Measurements from ENCODE around the gene DMAC1. TPM values are rescaled to one million over a fixed set of nuclear protein-coding genes. Genes with fewer than 3 reads are reported as not detected.

Gene DMAC1
- total RNA-seq, 1 experiment from 2014 or later, result 72.7 TPM

GRCh38 chr9:7844242-7844641 is 44.7 kb upstream of the DMAC1 start:
- Histone ChIP-seq H3K14ac (ENCODE audit: insufficient read depth, low read length) (no peak overlapping the region), H2BK12ac (ENCODE audit: insufficient read length, low read depth, low read length) (no peak overlapping the region), H3K79me1 (ENCODE audit: insufficient read depth, low read depth, low read length, poor library complexity, severe bottlenecking) (no peaks in the 10 kb centered on the region), H3K56ac (ENCODE audit: insufficient read length, low read depth, low read length) (no peak overlapping the region), H3K79me2 (ENCODE audit: insufficient read depth, low read length) (no peaks in the 10 kb centered on the region), H4K91ac (ENCODE audit: insufficient read length, low read depth, low read length) (no peak overlapping the region), H3K23ac (ENCODE audit: insufficient read length, low read depth, low read length) (no peak overlapping the region), H4K8ac (replicated peaks; ENCODE audit: insufficient read length, low read depth, low read length) (no peak overlapping the region), H3K9me3 (ENCODE audit: control insufficient read depth, low read depth, low read length) (no peaks in the 10 kb centered on the region), H2BK20ac (ENCODE audit: low read depth, low read length, poor library complexity, severe bottlenecking) (no peak overlapping the region), H2BK15ac (ENCODE audit: low read depth, low read length) (no peak overlapping the region), H2BK5ac (ENCODE audit: insufficient read length, low read length) (no peak overlapping the region), H3K18ac (ENCODE audit: insufficient read length, low read depth, low read length) (no peak overlapping the region), H3K4me2 (ENCODE audit: insufficient read depth, insufficient read length, low read length) (no peak overlapping the region), H2BK120ac (ENCODE audit: low read depth, low read length, poor library complexity, severe bottlenecking) (no peak overlapping the region), H3K9ac (ENCODE audit: extremely low read depth, insufficient read length, low read length) (no peak overlapping the region), H3K4ac (ENCODE audit: low read depth, low read length) (no peak overlapping the region), H3K27ac (ENCODE audit: insufficient read length, low read depth, low read length) (no peak overlapping the region), H3T11ph (ENCODE audit: low read length) (no peak overlapping the region), H3K23me2 (ENCODE audit: insufficient read length, low read depth, low read length, poor library complexity, severe bottlenecking) (no peaks in the 10 kb centered on the region), H2AFZ (ENCODE audit: low read length) (no peak overlapping the region), H3K27me3 (ENCODE audit: insufficient read depth, low read length) (no peaks in the 10 kb centered on the region), H2AK5ac (ENCODE audit: insufficient read length, low read length) (no peak overlapping the region), H3K4me1 (ENCODE audit: insufficient read depth, low read length) (no peaks in the 10 kb centered on the region), H4K20me1 (ENCODE audit: control insufficient read depth, insufficient read depth, insufficient read length) (no peaks in the 10 kb centered on the region), H4K5ac (ENCODE audit: insufficient read length, low read depth, low read length) (no peak overlapping the region)
- Mint-ChIP-seq H3K27ac (no peak overlapping the region), H3K4me1 (peaks cover 2 to 10% of the 10 kb centered on the region in 2 experiments; a peak in 3 of 4 replicates), H3K4me3 (no peak overlapping the region), H3K27me3 (ENCODE audit: low read depth) (no peaks in the 10 kb centered on the region), H3K9me3 (no peaks in the 10 kb centered on the region), H3K36me3 (ENCODE audit: insufficient read depth in 1 of 3, low read depth in 3 of 3) (no peaks in the 10 kb centered on the region)
- peak; percentile 34 for DNase-seq
- no CpG with 5 or more reads among the region's 3 CpGs for WGBS (ENCODE audit: extremely low coverage, insufficient read length, low lambda C conversion rate)
- TF ChIP-seq CTCF (conservative IDR thresholded peaks at IDR 0.05), result peak; percentile 71

Data from H9 (cell line).